Naive B cell (primary cell): Measurements from ENCODE around the gene ARID1B. TPM values are rescaled to one million over a fixed set of nuclear protein-coding genes. Genes with fewer than 3 reads are reported as not detected.
A peak's percentile ranks its signal among the peaks of the same experiment; 100 is the strongest.

Source experiments
- ATAC-seq, 2 donors: fragments of 150-1000 bp; cut with Tn5 transposase; 2 replicates each; pipeline ENCODE4 v1.10.0; 2021; ENCODE audit warnings: low read depth in 2 of 2, mild to moderate bottlenecking in 2 of 2, moderate library complexity in 2 of 2
- DNase-seq: peaks from one replicate; pipeline ENCODE4 v3.0.0; 2022
- H3K27ac Mint-ChIP-seq, 6 donors: one replicate each; pipeline ENCODE4 v1.8.0; 2020 to 2022; ENCODE audit warnings: mild to moderate bottlenecking in 6 of 6, mixed read lengths in 6 of 6, moderate library complexity in 5 of 6, inconsistent platforms in 2 of 6
- H3K27me3 Mint-ChIP-seq, 3 donors: one replicate each; pipeline ENCODE4 v1.8.0; 2021 to 2022; ENCODE audit warnings: mixed read lengths in 3 of 3, mild to moderate bottlenecking in 1 of 3
- H3K36me3 Mint-ChIP-seq, 2 donors: one replicate each; pipeline ENCODE4 v1.8.0; 2020 to 2022; ENCODE audit warnings: mixed read lengths in 2 of 2, inconsistent platforms in 1 of 2, mild to moderate bottlenecking in 1 of 2
- H3K4me1 Mint-ChIP-seq, 3 donors: one replicate each; pipeline ENCODE4 v1.8.0; 2020 to 2022; ENCODE audit warnings: mixed read lengths in 3 of 3, inconsistent platforms in 1 of 3, mild to moderate bottlenecking in 1 of 3, moderate library complexity in 1 of 3
- H3K4me3 Mint-ChIP-seq, 8 donors: one replicate each; pipeline ENCODE4 v1.8.0; 2020 to 2022; ENCODE audit warnings: mild to moderate bottlenecking in 8 of 8, mixed read lengths in 8 of 8, moderate library complexity in 8 of 8, inconsistent platforms in 2 of 8
- H3K9me3 Mint-ChIP-seq, 7 donors: one replicate each; pipeline ENCODE4 v1.8.0; 2020 to 2022; ENCODE audit warnings: mixed read lengths in 7 of 7, mild to moderate bottlenecking in 5 of 7, inconsistent platforms in 2 of 7, moderate library complexity in 1 of 7
- polyA plus RNA-seq, 6 donors: library from polyadenylated mRNA; unstranded; fragments of 300-500 nt; fragmentation: Illumina TruSeq; gene quantifications; one replicate each; pipeline ENCODE4 v1.2.3, GENCODE V29; 2021; ENCODE audit warnings: low read depth in 6 of 6

Gene ARID1B
- polyA plus RNA-seq: 10 to 100 TPM; 16.6 to 44.1 (median 27.5) TPM

GRCh38 chr6:156776840-156777576 is at the start of gene ARID1B:
Gene ARID1B (plus strand): TSS chr6:156777378. CDS start chr6:156777681, 303 bp downstream.
- peak; percentile 67 to 70 for ATAC-seq
- Mint-ChIP-seq H3K27me3 (no peaks in the 10 kb centered on the region), H3K9me3 (no peaks in the 10 kb centered on the region)

GRCh38 chr6:156727715-156728385 is 49.3 kb upstream of the ARID1B start:
- no peak overlapping the region for H3K4me3 Mint-ChIP-seq
- ATAC-seq (peak; percentile 41 to 56), DNase-seq (peak; percentile 7)
- peaks cover 0 to 2% (median 0%) of the 10 kb centered on the region in 7 donors for H3K9me3 Mint-ChIP-seq
- no peak overlapping the region for H3K27ac Mint-ChIP-seq
- no peaks in the 10 kb centered on the region for H3K36me3 Mint-ChIP-seq
- peaks cover 12 to 29% (median 14%) of the 10 kb centered on the region in 3 donors for H3K4me1 Mint-ChIP-seq
- H3K27me3 Mint-ChIP-seq: no peaks in the 10 kb centered on the region

More at GRCh38 chr6:156776840-156777576, at the start of gene ARID1B:
- H3K36me3 Mint-ChIP-seq: no peaks in the 10 kb centered on the region
- H3K27ac Mint-ChIP-seq: peak within 1 kb of the TSS; percentile 94 to 99 (median 97)
- DNase-seq: peak; percentile 90
- peaks cover 12 to 55% (median 40%) of the 10 kb centered on the region in 3 donors for H3K4me1 Mint-ChIP-seq
- H3K4me3 Mint-ChIP-seq: peak within 1 kb of the TSS; percentile 84 to 100 (median 97)

GRCh38 chr6:156729248-156729647 is 47.9 kb upstream of the ARID1B start:
- DNase-seq (no peak), ATAC-seq (no peak)
- peaks cover 6 to 20% (median 7%) of the 10 kb centered on the region in 3 donors for H3K4me1 Mint-ChIP-seq
- H3K27me3 Mint-ChIP-seq: no peaks in the 10 kb centered on the region
- H3K4me3 Mint-ChIP-seq: no peak overlapping the region
- H3K36me3 Mint-ChIP-seq: no peaks in the 10 kb centered on the region
- H3K9me3 Mint-ChIP-seq: no peaks in the 10 kb centered on the region
- H3K27ac Mint-ChIP-seq: no peak overlapping the region

- Mint-ChIP-seq H3K4me1 (peaks cover 6 to 20% (median 7%) of the 10 kb centered on the region in 3 donors), H3K27me3 (no peaks in the 10 kb centered on the region), H3K36me3 (no peaks in the 10 kb centered on the region), H3K9me3 (no peaks in the 10 kb centered on the region), H3K4me3 (no peak overlapping the region), H3K27ac (no peak overlapping the region)
- no peak for ATAC-seq
- DNase-seq: no peak
Measured at GRCh38 chr6:156731396-156731795, 45.8 kb upstream of the ARID1B start.

- Mint-ChIP-seq H3K4me1 (no peaks in the 10 kb centered on the region), H3K9me3 (peaks cover 5 to 13% (median 10%) of the 10 kb centered on the region in 7 donors), H3K27me3 (no peaks in the 10 kb centered on the region), H3K4me3 (no peak overlapping the region), H3K36me3 (peaks cover 6 to 11% of the 10 kb centered on the region in 2 donors), H3K27ac (peak overlapping the region in 1 of 6 donors; percentile 27)
- DNase-seq: no peak
- no peak for ATAC-seq
Measured at GRCh38 chr6:156735751-156736150, 41.4 kb upstream of the ARID1B start.

GRCh38 chr6:156740604-156741003 is 36.6 kb upstream of the ARID1B start:
- Mint-ChIP-seq H3K27me3 (no peaks in the 10 kb centered on the region), H3K4me1 (peaks cover 5 to 7% (median 7%) of the 10 kb centered on the region in 3 donors), H3K36me3 (peaks cover 11 to 13% of the 10 kb centered on the region in 2 donors), H3K27ac (peak overlapping the region in 3 of 6 donors; percentile 11 to 82 (median 49)), H3K4me3 (no peak overlapping the region), H3K9me3 (peaks cover 5 to 24% (median 15%) of the 10 kb centered on the region in 7 donors)
- no peak for DNase-seq
- ATAC-seq: no peak

GRCh38 chr6:156741287-156742073 is 35.7 kb upstream of the ARID1B start:
- ATAC-seq: peak; percentile 97
- peak; percentile 29 for DNase-seq
- Mint-ChIP-seq H3K27me3 (no peaks in the 10 kb centered on the region), H3K36me3 (peaks cover 11 to 13% of the 10 kb centered on the region in 2 donors), H3K4me3 (peak overlapping the region in 3 of 8 donors; percentile 1 to 21 (median 2)), H3K27ac (peak overlapping the region in 4 of 6 donors; percentile 5 to 84 (median 78)), H3K9me3 (peaks cover 5 to 24% (median 15%) of the 10 kb centered on the region in 7 donors), H3K4me1 (peaks cover 5 to 7% (median 7%) of the 10 kb centered on the region in 3 donors)

GRCh38 chr6:156747715-156748114 is 29.5 kb upstream of the ARID1B start:
- H3K27me3 Mint-ChIP-seq: no peaks in the 10 kb centered on the region
- H3K4me1 Mint-ChIP-seq: peaks cover 10 to 12% (median 12%) of the 10 kb centered on the region in 3 donors
- no peak overlapping the region for H3K27ac Mint-ChIP-seq
- no peak for ATAC-seq
- no peaks in the 10 kb centered on the region for H3K9me3 Mint-ChIP-seq
- H3K36me3 Mint-ChIP-seq: peaks cover 0 to 4% of the 10 kb centered on the region in 2 donors
- DNase-seq: no peak
- H3K4me3 Mint-ChIP-seq: no peak overlapping the region

- H3K27ac Mint-ChIP-seq: no peak overlapping the region
- H3K4me1 Mint-ChIP-seq: peaks cover 16 to 17% (median 17%) of the 10 kb centered on the region in 3 donors
- no peak for ATAC-seq
- no peak for DNase-seq
- no peaks in the 10 kb centered on the region for H3K27me3 Mint-ChIP-seq
- peaks cover 0 to 2% of the 10 kb centered on the region in 2 donors for H3K36me3 Mint-ChIP-seq
- H3K4me3 Mint-ChIP-seq: no peak overlapping the region
- no peaks in the 10 kb centered on the region for H3K9me3 Mint-ChIP-seq
Measured at GRCh38 chr6:156748504-156748903, 28.7 kb upstream of the ARID1B start.

GRCh38 chr6:156752666-156753301 is 24.4 kb upstream of the ARID1B start:
- Mint-ChIP-seq H3K36me3 (no peaks in the 10 kb centered on the region), H3K9me3 (no peaks in the 10 kb centered on the region), H3K27ac (peak overlapping the region; percentile 74 to 95 (median 86)), H3K4me3 (peak overlapping the region in 7 of 8 donors; percentile 5 to 80 (median 59)), H3K4me1 (peaks cover 31 to 56% (median 34%) of the 10 kb centered on the region in 3 donors), H3K27me3 (no peaks in the 10 kb centered on the region)
- peak; percentile 57 for DNase-seq
- ATAC-seq: peak; percentile 98

- peaks cover 37 to 59% (median 38%) of the 10 kb centered on the region in 3 donors for H3K4me1 Mint-ChIP-seq
- DNase-seq (no peak), ATAC-seq (no peak)
- no peaks in the 10 kb centered on the region for H3K9me3 Mint-ChIP-seq
- peak overlapping the region in 3 of 8 donors; percentile 21 to 59 (median 40) for H3K4me3 Mint-ChIP-seq
- H3K27ac Mint-ChIP-seq: peak overlapping the region in 2 of 6 donors; percentile 23 to 39
- no peaks in the 10 kb centered on the region for H3K27me3 Mint-ChIP-seq
- H3K36me3 Mint-ChIP-seq: no peaks in the 10 kb centered on the region
Measured at GRCh38 chr6:156756630-156757610, 20.3 kb upstream of the ARID1B start.

GRCh38 chr6:156757849-156758248 is 19.3 kb upstream of the ARID1B start:
- Mint-ChIP-seq H3K4me1 (peaks cover 27 to 49% (median 29%) of the 10 kb centered on the region in 3 donors), H3K27ac (no peak overlapping the region), H3K4me3 (peak overlapping the region in 1 of 8 donors; percentile 22), H3K9me3 (no peaks in the 10 kb centered on the region), H3K27me3 (no peaks in the 10 kb centered on the region), H3K36me3 (no peaks in the 10 kb centered on the region)
- no peak for DNase-seq
- no peak for ATAC-seq
